Natural killer cell (primary cell): ENCODE measurements around the gene NMRK2. TPM values are rescaled to one million over a fixed set of nuclear protein-coding genes. Genes with fewer than 3 reads are reported as not detected.
A peak's percentile ranks its signal among the peaks of the same experiment; 100 is the strongest.

ENCODE experiments used
- ATAC-seq, 3 donors: fragments of 150-1000 bp in 2 of 3; fragments of 200-7000 bp in 1 of 3; cut with Tn5 transposase; 1 replicate in 1 of 3; 2 replicates in 2 of 3; pipeline ENCODE4 v1.10.0; 2021; ENCODE audit warnings: mild to moderate bottlenecking in 2 of 3, moderate library complexity in 2 of 3
- DNase-seq, 2 donors: peaks; one replicate each; pipeline versions ENCODE4 v3.0.0 to v3.0.0-alpha.2; 2013 to 2021; ENCODE audit warnings: mixed read lengths in 1 of 2
- H3K27ac ChIP-seq: one replicate; pipeline ENCODE4 v1.5.1; 2013; ENCODE audit warnings: mild to moderate bottlenecking, low read length
- H3K27me3 ChIP-seq: one replicate; pipeline ENCODE4 v1.6.1; 2013; ENCODE audit warnings: low read length; ENCODE audit not compliant: control insufficient read depth, insufficient read depth
- H3K36me3 ChIP-seq: one replicate; pipeline ENCODE4 v1.6.1; 2013; ENCODE audit warnings: low read length; ENCODE audit not compliant: control insufficient read depth, insufficient read depth
- H3K4me1 ChIP-seq: one replicate; pipeline ENCODE4 v1.6.1; 2013; ENCODE audit warnings: low read length; ENCODE audit not compliant: control insufficient read depth, insufficient read depth
- H3K4me3 ChIP-seq: one replicate; pipeline ENCODE4 v1.5.1; 2013; ENCODE audit warnings: low read length
- H3K9me3 ChIP-seq: one replicate; pipeline ENCODE4 v1.6.1; 2013; ENCODE audit warnings: low read length; ENCODE audit not compliant: control insufficient read depth, insufficient read depth
- H3K27ac Mint-ChIP-seq, 2 donors: one replicate each; pipeline ENCODE4 v1.8.0; 2022; ENCODE audit warnings: mild to moderate bottlenecking in 2 of 2, mixed read lengths in 2 of 2, moderate library complexity in 1 of 2
- H3K27me3 Mint-ChIP-seq, 2 donors: one replicate each; pipeline ENCODE4 v1.8.0; 2022; ENCODE audit warnings: low read depth in 2 of 2, mixed read lengths in 2 of 2
- H3K36me3 Mint-ChIP-seq: one replicate; pipeline ENCODE4 v1.8.0; 2022; ENCODE audit warnings: mixed read lengths
- H3K4me1 Mint-ChIP-seq, 2 donors: one replicate each; pipeline ENCODE4 v1.8.0; 2022; ENCODE audit warnings: mixed read lengths in 2 of 2
- H3K4me3 Mint-ChIP-seq: one replicate; pipeline ENCODE4 v1.8.0; 2022; ENCODE audit warnings: mild to moderate bottlenecking, moderate library complexity, mixed read lengths
- H3K9me3 Mint-ChIP-seq, 2 donors: one replicate each; pipeline ENCODE4 v1.8.0; 2022; ENCODE audit warnings: mixed read lengths in 2 of 2
- WGBS: methylation state at CpG from one replicate; pipeline ENCODE4 v1.1.7; 2013; ENCODE audit warnings: missing lambda C conversion rate; ENCODE audit not compliant: insufficient coverage; 5-methylcytosine and 5-hydroxymethylcytosine counted together
- intact Hi-C: fragments of 100-400 bp; cut with micrococcal nuclease; formaldehyde crosslinking; loops from one replicate; pipeline ENCODE4 v1.14.2; 2022
- total RNA-seq, 4 donors: library from RNA; stranded (reverse); fragments of 120-200 nt in 1 of 4; gene quantifications; one replicate each; pipeline versions ENCODE4 v1.2.3 to v1.2.4, GENCODE V29; 2013 to 2022
- TF ChIP-seq, protein P1 (sequence below): fragments of 200-600 bp; IDR thresholded peaks from one replicate; pipeline ENCODE4 v1.8.0; 2022; ENCODE audit warnings: antibody characterized with exemption

Gene NMRK2
- total RNA-seq, 3 donors from 2014 or later (not counting 1 experiment from before 2014, with no cell fraction given), result not detected

GRCh38 chr19:3987619-3988371, 54.9 kb downstream of the NMRK2 start:
- WGBS, result 11% methylated on average over 30 of the region's 30 CpGs
- H3K27ac ChIP-seq, result peak overlapping the region; percentile 63
- H3K4me1 ChIP-seq, result peaks cover 51% of the 10 kb centered on the region
- intact Hi-C loops, result loop anchor here (5.0 to 10.0 kb wide), 3 partner anchors 80 to 203 kb away; partner anchors contain the start of genes MATK and ZBTB7A
- Mint-ChIP-seq H3K27me3 (no peaks in the 10 kb centered on the region), H3K9me3 (no peaks in the 10 kb centered on the region), H3K4me1 (peaks cover 35 to 49% of the 10 kb centered on the region in 2 donors), H3K4me3 (peak overlapping the region; percentile 77), H3K27ac (peak overlapping the region; percentile 44 to 72), H3K36me3 (no peaks in the 10 kb centered on the region)
- DNase-seq, result peak in 1 of 2 donors; percentile 86
- TF ChIP-seq, protein P1, sequence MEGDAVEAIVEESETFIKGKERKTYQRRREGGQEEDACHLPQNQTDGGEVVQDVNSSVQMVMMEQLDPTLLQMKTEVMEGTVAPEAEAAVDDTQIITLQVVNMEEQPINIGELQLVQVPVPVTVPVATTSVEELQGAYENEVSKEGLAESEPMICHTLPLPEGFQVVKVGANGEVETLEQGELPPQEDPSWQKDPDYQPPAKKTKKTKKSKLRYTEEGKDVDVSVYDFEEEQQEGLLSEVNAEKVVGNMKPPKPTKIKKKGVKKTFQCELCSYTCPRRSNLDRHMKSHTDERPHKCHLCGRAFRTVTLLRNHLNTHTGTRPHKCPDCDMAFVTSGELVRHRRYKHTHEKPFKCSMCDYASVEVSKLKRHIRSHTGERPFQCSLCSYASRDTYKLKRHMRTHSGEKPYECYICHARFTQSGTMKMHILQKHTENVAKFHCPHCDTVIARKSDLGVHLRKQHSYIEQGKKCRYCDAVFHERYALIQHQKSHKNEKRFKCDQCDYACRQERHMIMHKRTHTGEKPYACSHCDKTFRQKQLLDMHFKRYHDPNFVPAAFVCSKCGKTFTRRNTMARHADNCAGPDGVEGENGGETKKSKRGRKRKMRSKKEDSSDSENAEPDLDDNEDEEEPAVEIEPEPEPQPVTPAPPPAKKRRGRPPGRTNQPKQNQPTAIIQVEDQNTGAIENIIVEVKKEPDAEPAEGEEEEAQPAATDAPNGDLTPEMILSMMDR, result peak; percentile 80
- ATAC-seq, result peak; percentile 55 to 81 (median 59)
- no peaks in the 10 kb centered on the region for H3K27me3 ChIP-seq
- peak overlapping the region; percentile 26 for H3K4me3 ChIP-seq
- peaks cover 15% of the 10 kb centered on the region for H3K36me3 ChIP-seq
- no peaks in the 10 kb centered on the region for H3K9me3 ChIP-seq

- peak overlapping the region; percentile 2 for H3K4me3 Mint-ChIP-seq
- H3K4me1 Mint-ChIP-seq, result peaks cover 17 to 23% of the 10 kb centered on the region in 2 donors
- Histone ChIP-seq H3K27ac (no peak overlapping the region), H3K27me3 (no peaks in the 10 kb centered on the region), H3K4me1 (peaks cover 26% of the 10 kb centered on the region), H3K4me3 (no peak overlapping the region), H3K36me3 (no peaks in the 10 kb centered on the region), H3K9me3 (no peaks in the 10 kb centered on the region)
- no peaks in the 10 kb centered on the region for H3K36me3 Mint-ChIP-seq
- no peak overlapping the region for H3K27ac Mint-ChIP-seq
- intact Hi-C loops, result loop anchor here (2.0 kb wide), 1 partner anchor 16 kb away; the partner anchor contains the start of gene PIAS4
- 69% methylated on average over 3 of the region's 3 CpGs for WGBS
- no peak for ATAC-seq
- TF ChIP-seq, protein P1, result no peak
- DNase-seq, result no peak
- no peaks in the 10 kb centered on the region for H3K27me3 Mint-ChIP-seq
- no peaks in the 10 kb centered on the region for H3K9me3 Mint-ChIP-seq
Measured at GRCh38 chr19:3990815-3991117, 57.9 kb downstream of the NMRK2 start.

Other genes starting within 250 kb of the NMRK2 start
- 10 to 100 TPM; 35.0 to 49.2 (median 36.8) TPM for gene PIP5K1C, start 232.6 kb upstream of the NMRK2 start, total RNA-seq
- gene TJP3, start 224.7 kb upstream of the NMRK2 start, total RNA-seq, result 1 to 10 TPM; 1.1 to 2.9 (median 1.3) TPM
- 10 to 100 TPM; 39.9 to 53.6 (median 43.8) TPM for gene APBA3, start 171.4 kb upstream of the NMRK2 start, total RNA-seq
- 10 to 100 TPM; 54.1 to 60.5 (median 55.5) TPM for gene MRPL54, start 170.4 kb upstream of the NMRK2 start, total RNA-seq
- not detected for gene RAX2, start 160.8 kb upstream of the NMRK2 start, total RNA-seq
- 100 to 1,000 TPM; 269 to 353 (median 317) TPM for gene MATK, start 146.7 kb upstream of the NMRK2 start, total RNA-seq
- gene ZFR2, start 64.0 kb upstream of the NMRK2 start, total RNA-seq, result 1 to 10 TPM; 1.6 to 4.4 (median 1.7) TPM
- not detected for gene ATCAY, start 52.4 kb upstream of the NMRK2 start, total RNA-seq
- 10 to 100 TPM; 54.3 to 66.4 (median 58.1) TPM for gene DAPK3, start 38.0 kb downstream of the NMRK2 start, total RNA-seq
- gene EEF2, start 52.4 kb downstream of the NMRK2 start, total RNA-seq, result 1,000 to 10,000 TPM; 1,302 to 1,442 (median 1,437) TPM
- gene PIAS4, start 74.7 kb downstream of the NMRK2 start, total RNA-seq, result 10 to 100 TPM; 25.4 to 39.4 (median 26.8) TPM
- gene ZBTB7A, start 133.8 kb downstream of the NMRK2 start, total RNA-seq, result 10 to 100 TPM; 81.6 to 97.7 (median 82.9) TPM
- 100 to 1,000 TPM; 137 to 154 (median 152) TPM for gene MAP2K2, start 191.1 kb downstream of the NMRK2 start, total RNA-seq
- gene CREB3L3, start 220.6 kb downstream of the NMRK2 start, total RNA-seq, result under 1 TPM in 2 of 3 donors, not detected in 1; 0.43 to 0.70 TPM
- gene SIRT6, start 249.5 kb downstream of the NMRK2 start, total RNA-seq, result 10 to 100 TPM; 29.5 to 37.4 (median 30.5) TPM
- gene ANKRD24, start 249.6 kb downstream of the NMRK2 start, total RNA-seq, result 1 to 10 TPM in 1 of 3 donors, under 1 TPM in 2; 0.65 to 2.2 (median 0.71) TPM